ENCODE data around the gene TPM1.

TPM1 gene

DNA sequence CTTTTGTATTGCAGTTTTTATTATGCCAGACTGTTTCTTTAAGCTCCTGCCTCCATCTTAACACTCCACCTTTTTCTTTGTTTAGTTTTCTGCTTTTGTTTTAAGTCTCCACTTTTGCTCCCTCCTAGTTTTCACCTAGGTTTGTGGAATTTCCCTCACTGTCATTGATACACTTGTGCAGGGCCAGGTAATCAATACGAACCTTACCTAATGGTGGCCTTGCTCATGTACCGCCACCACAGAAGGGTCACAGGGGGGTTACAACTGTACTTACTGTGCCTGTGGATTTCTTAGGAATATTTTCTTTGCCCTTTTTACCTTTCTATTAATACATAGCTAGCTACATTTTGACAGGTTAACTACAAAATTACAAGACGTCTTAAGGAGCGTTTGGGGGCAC lies 43.4 kb upstream of the TPM1 start:
- TF ChIP-seq, protein P1, sequence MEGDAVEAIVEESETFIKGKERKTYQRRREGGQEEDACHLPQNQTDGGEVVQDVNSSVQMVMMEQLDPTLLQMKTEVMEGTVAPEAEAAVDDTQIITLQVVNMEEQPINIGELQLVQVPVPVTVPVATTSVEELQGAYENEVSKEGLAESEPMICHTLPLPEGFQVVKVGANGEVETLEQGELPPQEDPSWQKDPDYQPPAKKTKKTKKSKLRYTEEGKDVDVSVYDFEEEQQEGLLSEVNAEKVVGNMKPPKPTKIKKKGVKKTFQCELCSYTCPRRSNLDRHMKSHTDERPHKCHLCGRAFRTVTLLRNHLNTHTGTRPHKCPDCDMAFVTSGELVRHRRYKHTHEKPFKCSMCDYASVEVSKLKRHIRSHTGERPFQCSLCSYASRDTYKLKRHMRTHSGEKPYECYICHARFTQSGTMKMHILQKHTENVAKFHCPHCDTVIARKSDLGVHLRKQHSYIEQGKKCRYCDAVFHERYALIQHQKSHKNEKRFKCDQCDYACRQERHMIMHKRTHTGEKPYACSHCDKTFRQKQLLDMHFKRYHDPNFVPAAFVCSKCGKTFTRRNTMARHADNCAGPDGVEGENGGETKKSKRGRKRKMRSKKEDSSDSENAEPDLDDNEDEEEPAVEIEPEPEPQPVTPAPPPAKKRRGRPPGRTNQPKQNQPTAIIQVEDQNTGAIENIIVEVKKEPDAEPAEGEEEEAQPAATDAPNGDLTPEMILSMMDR (IDR thresholded peaks at IDR 0.05; ENCODE audit: low read depth, low read length): no peak
- DNase-seq (ENCODE audit: low read depth in 2 of 2): no peak
- H3K4me3 ChIP-seq (replicated peaks in 1 of 2; ENCODE audit: low read depth in 2 of 2, low read length in 2 of 2): no peak overlapping the region

DNA sequence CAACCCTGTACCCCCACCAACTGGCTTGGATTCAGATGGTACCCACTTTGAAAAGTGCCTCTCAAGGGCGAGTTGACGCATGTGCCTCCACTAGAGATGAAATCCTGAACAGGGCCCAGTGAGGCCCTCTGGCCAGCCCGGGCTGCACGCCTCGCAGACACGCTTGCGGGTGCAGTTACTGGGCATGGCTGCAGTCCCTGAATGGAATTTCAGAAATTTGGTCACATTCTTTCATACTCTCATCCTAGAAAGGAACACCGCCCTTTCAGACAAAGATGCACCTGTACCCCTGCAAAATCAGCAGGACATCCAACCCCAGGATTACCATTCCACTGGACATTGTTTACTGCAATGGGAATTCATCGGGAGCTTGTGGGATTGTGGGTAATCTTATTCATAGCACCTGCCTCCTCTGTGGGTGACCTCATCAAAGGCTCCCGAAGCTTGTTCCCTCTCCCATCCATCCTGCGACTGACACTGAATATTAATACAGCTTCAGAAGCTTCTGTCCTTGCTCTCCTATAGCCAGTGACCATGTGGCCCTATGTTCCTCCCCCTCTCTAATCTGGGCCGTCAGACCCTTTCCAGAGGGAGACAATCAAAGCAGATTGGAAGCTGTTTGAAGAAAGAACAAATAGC lies 42.5 kb upstream of the TPM1 start:
- TF ChIP-seq, protein P1 (IDR thresholded peaks at IDR 0.05; ENCODE audit: low read depth, low read length): no peak
- no peak overlapping the region for H3K4me3 ChIP-seq (replicated peaks in 1 of 2; ENCODE audit: low read depth in 2 of 2, low read length in 2 of 2)
- DNase-seq (ENCODE audit: low read depth in 2 of 2): no peak

DNA sequence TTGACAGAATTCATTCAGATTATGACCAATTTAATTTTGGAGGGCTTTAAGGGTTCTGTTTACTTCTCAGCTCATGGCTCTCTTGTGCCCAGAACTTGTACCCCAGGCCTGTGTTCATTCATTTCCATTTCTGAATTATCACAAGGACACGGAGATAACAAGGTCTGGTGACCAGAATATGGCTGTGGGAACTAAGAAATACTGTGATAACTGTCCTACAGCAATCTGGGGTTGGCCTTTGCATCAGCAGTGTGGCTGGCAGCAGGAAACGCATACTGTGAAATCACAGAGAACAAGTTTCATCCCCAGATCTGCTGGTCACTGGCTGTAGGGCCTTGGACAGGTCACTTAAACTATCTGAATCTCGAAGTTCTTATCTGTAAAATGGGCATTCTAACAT lies 41.8 kb upstream of the TPM1 start:
- DNase-seq (ENCODE audit: low read depth in 2 of 2): no peak
- H3K4me3 ChIP-seq (replicated peaks in 1 of 2; ENCODE audit: low read depth in 2 of 2, low read length in 2 of 2): no peak overlapping the region
- TF ChIP-seq, protein P1 (IDR thresholded peaks at IDR 0.05; ENCODE audit: low read depth, low read length): no peak

DNA sequence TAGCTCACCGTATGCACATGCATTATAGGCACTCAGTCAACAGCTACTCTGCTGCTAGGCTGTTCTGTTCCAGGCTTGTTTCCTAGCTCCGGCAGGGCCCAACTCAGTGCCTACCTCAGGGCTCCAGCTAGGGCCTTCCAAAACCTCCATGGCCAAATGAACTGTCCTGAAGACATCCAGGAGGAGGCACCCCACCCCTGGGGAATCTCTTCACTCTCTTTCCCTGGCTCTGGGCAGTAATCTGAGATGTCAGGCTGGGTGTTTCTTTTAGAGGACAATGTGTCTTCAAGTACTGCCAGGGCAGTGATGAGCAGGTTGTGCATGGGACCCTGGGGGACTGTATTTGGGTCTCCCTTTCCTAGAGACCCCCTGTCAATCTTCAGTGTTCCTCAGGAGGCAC lies 38.3 kb upstream of the TPM1 start:
- no peak overlapping the region for H3K4me3 ChIP-seq (replicated peaks in 1 of 2; ENCODE audit: low read depth in 2 of 2, low read length in 2 of 2)
- TF ChIP-seq, protein P1 (IDR thresholded peaks at IDR 0.05; ENCODE audit: low read depth, low read length): no peak
- no peak for DNase-seq (ENCODE audit: low read depth in 2 of 2)

DNA sequence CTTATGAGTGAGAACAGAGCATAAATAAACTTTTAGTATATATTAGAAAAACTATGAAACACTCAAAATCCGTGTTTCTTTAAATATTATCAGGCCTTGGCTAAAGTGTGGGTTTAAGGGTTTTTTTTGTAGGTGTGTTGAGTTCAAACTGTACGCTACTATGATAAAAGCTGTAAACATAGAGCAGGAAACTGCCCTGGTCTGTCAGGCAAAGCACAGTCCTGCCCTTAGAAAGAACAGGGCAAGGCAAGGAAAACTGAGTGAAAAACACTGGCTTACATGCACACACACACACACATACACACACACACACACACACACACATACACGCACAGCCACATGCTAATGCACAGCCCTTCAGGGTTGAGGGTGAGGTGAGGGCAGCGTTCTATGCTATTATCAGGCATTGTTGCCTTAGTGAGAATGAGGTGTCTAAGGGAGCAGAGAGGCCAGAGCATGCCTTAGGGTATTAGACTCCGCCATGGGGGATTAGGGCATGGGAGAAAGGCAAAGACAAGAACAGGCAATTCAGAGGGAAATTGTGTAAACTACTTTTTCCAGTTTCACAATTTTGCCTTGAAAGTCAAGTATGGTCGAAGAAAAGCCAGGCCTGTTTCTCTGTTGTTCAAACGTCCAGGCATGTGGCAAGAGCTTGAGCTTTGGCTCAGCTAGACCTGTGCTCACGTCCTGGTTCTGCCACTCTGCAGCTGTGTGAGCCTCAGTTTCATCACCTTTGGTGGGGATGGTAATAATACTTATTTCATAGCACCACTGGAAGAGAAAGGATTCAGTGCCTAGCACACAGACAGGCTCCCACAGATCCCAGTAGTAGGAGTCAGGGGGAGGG lies 36.3 kb upstream of the TPM1 start:
- TF ChIP-seq, protein P1 (IDR thresholded peaks at IDR 0.05; ENCODE audit: low read depth, low read length): no peak
- H3K4me3 ChIP-seq (replicated peaks in 1 of 2; ENCODE audit: low read depth in 2 of 2, low read length in 2 of 2): no peak overlapping the region
- no peak for DNase-seq (ENCODE audit: low read depth in 2 of 2)

DNA sequence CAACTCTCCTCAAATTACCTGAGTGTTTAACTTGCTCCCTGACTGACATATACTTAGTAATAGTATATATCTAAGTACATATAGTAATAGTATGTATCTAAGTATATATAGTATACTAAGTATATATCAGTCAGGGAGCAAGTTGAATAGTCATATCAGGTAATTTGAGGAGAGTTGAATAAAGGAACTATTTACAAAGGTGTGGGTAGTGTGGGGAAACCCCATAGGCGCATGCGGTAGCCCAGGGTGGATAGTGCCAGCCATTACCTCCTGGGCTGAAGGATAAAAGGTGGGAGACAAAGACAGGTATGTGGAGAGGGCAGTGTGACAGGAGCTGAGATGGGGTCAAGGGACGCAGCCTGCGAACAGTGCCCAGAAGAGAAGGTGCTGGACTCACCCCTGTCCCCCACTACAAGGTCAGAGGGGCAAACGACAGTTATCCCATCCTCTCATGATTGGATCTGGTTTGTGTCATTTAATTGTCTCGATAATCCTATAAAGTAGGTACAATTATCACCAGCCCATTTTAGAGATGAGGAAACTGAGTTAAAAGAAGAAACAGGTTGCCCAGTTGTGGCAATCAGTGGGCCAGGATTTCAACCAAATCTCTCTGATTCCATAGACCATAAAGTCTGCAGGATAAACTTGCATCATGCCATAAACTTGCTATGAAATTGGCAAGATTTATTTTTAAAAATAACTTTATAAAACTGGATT lies 34.1 kb upstream of the TPM1 start:
- TF ChIP-seq, protein P1 (IDR thresholded peaks at IDR 0.05; ENCODE audit: low read depth, low read length): no peak
- H3K4me3 ChIP-seq (replicated peaks in 1 of 2; ENCODE audit: low read depth in 2 of 2, low read length in 2 of 2): no peak overlapping the region
- no peak for DNase-seq (ENCODE audit: low read depth in 2 of 2)

Data from cardiac fibroblast (primary cell).